ENCODE measurements around the gene ZFHX3.

The ZFHX3 gene

GRCh38 chr16:72946474-72947194, 101.3 kb downstream of the ZFHX3 start:
- no peak for DNase-seq

- no peak for DNase-seq
Observed at GRCh38 chr16:72946063-72946462, 101.9 kb downstream of the ZFHX3 start.

GRCh38 chr16:72945611-72946010, 102.3 kb downstream of the ZFHX3 start:
- no peak for DNase-seq

DNA sequence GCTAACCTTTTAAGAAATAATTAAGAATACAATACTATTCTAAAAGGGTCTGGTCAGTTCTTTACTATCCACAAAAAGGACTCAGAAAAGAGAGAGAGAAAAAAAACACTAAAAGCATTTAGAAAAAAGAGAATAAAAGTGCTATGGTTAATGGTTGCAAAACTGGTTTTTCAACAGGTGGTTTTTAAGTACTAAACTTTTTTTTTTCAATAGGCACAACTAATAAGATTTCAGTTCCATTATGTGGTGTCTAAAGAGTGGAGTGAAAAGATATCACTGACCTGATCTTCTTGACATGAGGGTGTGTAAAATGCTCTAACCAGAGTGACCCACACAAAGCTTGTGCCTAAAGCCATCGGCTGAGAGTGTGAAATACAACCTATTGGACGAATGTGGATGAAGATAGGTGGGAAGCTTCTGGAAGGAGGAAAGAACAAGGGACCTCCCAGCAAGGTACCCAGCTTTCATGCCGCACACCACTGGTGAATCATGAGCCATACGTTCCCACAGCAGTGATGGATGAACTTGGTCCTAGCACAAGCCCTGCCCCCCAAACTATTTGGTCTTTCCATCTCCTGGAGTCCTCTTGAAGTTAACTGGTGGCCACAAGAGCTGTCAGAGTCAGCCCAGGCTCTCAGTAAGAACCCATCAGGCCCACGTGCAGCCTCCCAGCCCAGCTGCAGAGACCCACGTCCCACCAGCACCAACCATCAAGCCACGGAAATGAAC, 103.0 kb downstream of the ZFHX3 start:
- no peak for DNase-seq

- DNase-seq, result no peak
Observed at GRCh38 chr16:72942021-72942420, 105.9 kb downstream of the ZFHX3 start.

DNA sequence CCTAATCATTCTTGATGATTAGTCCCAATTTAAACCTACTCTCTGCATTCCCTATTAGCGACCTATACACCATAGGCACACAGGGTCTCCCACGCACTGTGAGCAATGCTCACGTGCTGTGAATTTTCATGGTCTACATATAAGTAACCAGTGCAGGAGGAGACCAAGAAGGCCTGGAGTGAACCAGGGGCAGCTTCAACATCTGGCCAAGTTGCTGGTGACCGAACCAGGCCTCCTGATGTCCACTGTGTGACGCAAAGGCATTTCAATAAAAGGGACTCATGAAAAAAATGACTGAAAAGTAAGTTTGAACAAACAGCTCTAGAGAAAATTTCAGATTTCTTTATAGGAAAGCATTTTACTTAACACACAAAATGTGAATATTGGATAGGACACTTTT, 107.0 kb downstream of the ZFHX3 start:
- no peak for DNase-seq

- peak; percentile 35 for DNase-seq
Observed at GRCh38 chr16:72939247-72939646, 108.7 kb downstream of the ZFHX3 start.

DNA sequence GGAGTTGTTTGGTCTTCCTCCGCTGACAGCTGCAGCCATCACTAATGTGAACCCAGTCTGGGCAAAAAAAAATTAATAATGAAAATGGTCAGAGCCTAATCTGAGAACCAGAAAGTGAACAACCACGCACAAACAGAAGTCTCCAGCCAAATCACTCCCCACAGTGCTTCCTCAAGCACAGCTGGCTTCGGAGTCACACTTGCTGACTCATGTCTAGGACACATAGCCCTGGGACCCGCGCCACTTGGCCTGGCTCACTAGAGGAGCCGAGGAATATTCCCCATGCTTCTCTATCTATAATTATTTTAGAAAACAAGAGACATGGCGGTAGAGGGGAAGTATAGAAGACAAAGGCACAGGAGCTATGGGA, 109.1 kb downstream of the ZFHX3 start:
- peak; percentile 34 for DNase-seq

DNA sequence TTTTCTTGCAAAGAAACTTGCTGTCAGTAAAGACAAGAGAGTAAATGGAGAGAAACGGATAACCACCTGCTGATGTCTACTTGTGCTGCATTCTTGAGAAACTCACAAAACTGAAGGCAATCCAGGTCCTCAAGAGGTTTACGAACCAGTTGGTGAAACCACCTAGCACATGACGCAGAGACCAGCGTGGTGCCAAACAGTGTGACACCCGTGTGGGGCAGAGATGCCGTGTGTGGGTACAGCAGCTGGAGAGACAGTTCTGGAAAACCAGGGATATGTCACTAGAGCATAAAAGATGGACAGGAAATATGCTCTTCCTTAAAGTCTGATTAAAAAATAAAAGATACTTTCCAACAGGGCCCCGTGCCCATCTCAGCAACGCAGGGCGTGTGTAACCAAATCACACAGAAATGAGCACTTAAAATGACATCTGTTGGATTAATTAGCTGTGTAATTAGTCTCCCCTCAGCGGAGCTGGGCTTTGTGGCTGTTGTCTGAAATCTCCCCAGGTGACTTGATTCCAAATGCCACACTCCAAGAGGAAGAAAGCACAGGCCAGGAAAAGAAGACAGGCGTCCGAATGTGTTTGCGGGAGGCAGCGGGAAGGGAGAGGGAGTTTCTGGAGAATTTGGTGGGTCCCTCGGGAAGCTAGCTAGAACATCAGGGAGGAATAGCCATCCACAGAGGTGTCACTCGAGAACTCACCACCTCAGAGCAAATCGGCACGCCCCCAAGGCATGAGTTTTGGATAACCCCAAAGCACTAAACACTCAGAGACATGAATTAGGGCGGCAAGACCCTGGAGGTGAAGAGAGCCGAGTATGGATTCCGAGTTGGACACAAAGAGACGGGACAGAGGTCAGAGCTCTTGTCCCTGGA, 109.8 kb downstream of the ZFHX3 start:
- DNase-seq, result no peak

DNA sequence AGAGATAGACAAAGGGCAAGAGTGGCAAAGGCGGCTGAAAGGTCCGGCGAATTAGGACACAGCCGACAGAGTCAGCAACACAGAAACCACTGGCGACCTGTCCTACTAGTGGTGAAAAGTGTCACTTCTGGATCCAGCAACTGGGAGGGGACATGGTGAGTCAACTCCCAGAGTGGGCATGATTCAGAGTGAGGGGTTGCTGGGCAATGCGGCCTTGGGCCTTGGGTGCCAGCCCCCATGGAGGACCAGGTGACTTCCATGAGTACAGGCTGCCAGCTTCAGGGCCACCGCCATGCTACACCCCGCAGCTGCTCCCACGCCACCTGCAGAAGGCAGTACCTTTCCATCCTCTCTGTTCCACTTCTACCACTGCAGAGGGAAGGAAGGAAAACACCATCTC, 110.6 kb downstream of the ZFHX3 start:
- DNase-seq, result no peak

GRCh38 chr16:72936408-72936807, 111.5 kb downstream of the ZFHX3 start:
- no peak for DNase-seq

DNA sequence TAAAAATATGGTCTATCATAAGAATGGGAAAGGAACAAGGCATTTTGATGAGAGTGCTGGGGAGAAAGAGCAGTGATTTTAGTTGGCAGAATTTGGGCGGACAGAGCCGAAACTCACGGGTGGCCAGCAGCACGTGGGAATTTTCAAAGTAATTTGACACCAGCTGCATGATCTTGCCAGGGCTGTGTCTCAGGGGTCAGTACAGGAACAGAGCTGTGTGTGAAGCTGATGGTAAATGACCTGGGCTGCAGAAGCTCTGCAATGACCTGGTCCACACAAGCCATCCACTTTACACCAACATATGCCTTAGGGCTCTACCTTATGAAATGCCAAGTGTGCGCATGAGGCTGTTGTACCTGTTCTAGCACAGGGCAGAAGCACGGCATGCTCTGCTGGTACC, 112.0 kb downstream of the ZFHX3 start:
- no peak for DNase-seq

DNA sequence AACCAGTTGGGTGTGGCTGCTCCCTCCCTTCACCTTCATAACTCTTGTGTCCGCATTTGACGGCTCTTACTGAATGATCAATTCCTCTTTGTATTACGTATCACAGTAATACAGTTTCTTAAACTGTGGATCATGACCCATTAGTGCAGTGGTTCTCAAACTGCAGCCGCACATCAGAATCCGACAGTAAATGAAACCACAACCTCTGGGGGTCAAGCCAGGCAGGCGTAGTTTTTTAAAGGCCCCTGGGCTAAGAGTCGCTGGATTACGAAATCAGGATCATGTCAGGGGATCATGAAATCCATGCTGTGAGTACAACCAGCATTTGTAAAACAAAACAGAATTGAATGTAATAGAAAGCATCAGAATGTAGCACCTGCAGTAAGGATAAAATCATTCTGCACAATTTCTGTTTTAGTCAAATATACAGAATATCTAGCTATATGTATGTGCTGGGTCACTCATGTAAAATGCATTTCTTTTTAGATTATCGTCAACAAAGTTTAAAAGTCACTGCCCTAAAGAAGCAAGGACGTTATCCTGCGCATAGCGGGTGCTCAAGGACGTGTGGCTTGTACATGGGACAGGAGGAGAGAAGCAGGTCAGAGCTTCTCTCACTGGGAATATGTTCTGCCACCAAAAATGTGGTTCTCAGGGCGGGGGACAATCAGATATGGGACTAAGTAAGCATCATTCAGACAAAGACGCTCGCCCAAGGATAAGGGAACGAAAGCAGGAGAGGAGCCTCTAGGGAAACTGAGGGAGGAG, 113.1 kb downstream of the ZFHX3 start:
- no peak for DNase-seq

DNA sequence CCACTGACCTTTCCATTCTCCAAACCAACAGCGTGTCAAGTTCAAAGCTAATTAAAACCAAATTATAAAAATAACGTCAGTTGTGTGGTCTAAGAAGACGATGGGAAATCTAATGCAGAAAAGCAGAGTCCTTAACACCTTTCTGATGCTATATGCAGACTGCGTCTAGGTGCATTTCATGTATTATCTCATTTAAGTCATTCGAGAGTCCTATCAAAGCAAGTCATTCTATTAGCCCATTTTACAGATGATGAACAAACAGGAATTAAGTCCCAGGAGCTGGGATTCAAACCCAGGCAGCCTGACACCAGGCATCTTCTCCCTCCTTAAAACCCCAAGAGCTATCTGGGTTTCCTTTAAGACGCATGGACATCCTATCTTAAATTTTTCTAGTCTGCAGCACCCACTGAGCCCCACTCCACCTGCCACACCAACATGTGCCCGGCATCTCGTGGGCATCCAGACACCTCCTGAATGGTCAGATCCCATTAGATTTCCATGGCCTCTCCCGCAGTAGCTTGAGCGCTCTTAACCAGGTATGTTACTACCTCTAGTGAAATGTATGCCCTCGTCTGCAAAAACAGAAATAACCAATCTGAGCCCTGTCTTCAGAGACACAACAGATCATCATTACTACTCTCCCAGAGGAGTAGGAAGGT, 115.1 kb downstream of the ZFHX3 start:
- no peak for DNase-seq

DNA sequence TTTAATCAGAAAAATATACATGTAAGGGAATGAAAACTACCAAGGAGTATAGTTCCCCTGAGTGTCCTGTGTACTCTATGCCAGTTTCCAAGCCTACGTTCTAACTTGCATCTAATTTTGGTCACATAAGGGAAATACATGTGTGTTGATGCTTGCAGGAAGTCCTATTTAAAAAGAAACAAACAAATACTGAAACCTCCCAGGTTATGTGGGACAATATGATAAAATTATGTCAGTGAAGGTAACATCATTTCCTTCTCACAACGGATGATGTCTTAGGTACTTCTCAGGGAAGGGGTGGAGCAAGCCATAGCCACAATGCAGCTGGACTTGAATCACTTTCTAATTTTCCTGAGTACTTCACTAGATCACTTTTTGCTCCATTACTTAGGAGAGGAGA, 115.9 kb downstream of the ZFHX3 start:
- DNase-seq, result no peak

GRCh38 chr16:72930396-72930795, 117.5 kb downstream of the ZFHX3 start:
- DNase-seq, result no peak

- no peak for DNase-seq
Observed at GRCh38 chr16:72928090-72928981, 119.6 kb downstream of the ZFHX3 start.

DNA sequence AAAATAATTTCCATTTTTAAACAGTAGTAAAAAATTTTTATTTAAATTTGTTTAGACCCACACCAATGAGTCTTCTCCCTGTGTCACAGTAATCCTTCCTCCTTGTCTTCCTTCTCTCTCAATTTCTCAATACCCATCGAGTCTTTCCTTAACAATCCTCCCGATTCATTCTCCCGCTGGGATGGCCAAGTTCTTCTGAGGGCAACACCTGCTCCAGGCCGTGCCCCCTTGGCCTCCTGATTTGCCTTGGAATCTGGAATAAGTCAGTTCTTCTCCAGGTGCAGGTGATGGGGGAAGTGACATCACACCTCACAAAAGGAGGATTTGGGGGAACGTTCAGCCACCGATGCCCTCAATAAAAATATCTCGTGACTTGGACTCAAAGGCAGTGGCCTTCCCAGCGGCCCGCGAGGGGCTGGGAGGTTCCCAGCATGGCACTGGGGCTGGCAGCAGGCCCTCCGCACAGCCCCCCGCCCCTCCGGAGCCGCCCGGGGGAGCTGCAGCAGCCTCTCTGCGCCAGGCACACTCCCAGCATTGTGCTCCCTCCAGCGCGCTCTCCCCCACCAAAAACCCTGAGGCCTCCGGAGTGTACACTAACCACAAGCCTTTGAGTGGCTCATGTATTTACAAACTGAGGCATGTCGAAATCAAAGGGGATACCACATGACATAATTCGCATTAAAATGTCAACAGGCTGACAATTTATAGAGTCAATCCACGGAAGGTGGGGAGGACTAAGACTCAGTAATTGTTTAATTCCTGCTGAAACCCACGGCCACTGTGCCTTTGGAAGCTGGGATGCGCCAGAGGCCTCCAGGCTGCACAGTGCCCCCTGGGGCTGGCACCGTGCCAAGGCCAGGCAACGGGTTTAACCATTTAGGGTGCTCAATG, 120.5 kb downstream of the ZFHX3 start:
- no peak for DNase-seq

DNA sequence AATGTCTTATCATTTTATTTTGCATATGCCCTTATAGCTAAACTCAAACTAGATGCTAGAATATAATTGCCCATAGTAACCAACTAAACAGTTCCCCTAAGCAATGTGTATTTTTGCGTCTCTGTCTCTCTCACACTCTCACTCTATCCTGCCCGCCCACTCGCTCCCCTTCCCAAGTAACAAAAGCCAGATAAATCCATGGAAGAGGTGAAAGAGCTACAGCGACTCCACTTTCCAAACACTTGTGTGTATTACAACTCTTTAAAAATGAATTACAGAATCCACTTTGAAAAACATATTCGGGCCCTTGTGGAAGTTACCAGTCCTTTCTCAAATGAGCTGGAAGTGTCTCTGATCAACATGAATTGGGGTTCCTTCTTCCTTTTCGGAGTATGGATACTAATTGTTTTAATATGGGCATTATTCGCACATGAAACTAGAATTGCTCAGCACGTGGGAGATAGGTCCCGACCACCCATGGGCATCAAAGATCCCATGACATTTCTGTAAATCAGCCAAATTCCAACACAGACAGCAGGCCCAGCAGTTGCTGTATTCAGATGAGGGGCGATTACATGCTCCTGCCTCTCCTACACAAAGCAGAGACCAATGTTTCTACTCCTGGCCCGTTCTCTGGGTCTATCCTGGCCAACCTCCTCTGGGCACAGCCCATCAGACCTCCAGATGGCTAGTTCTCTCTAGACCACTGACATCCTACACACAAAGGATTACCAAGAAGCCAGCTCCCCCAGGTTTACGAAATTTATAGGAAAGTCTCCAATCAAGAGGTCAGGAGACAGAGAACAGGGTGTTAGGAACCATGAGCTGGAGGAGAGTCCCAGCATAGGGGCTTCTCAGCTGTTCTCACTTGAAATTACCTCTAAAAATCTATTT, 121.5 kb downstream of the ZFHX3 start:
- no peak for DNase-seq
